GM18498 (cell line): ENCODE data around the gene PRR12.
"Not testable (repeated sequence)": the region's sequence is repeated elsewhere in the genome, so short reads cannot be mapped to it uniquely, and the experiment has no call there.

Experiments
- ATAC-seq: cut with Tn5 transposase; IDR thresholded peaks from one replicate; pipeline ENCODE4 v1.9.1; 2021; ENCODE audit warnings: mild to moderate bottlenecking, moderate library complexity; ENCODE audit not compliant: unreplicated experiment

Gene PRR12

DNA sequence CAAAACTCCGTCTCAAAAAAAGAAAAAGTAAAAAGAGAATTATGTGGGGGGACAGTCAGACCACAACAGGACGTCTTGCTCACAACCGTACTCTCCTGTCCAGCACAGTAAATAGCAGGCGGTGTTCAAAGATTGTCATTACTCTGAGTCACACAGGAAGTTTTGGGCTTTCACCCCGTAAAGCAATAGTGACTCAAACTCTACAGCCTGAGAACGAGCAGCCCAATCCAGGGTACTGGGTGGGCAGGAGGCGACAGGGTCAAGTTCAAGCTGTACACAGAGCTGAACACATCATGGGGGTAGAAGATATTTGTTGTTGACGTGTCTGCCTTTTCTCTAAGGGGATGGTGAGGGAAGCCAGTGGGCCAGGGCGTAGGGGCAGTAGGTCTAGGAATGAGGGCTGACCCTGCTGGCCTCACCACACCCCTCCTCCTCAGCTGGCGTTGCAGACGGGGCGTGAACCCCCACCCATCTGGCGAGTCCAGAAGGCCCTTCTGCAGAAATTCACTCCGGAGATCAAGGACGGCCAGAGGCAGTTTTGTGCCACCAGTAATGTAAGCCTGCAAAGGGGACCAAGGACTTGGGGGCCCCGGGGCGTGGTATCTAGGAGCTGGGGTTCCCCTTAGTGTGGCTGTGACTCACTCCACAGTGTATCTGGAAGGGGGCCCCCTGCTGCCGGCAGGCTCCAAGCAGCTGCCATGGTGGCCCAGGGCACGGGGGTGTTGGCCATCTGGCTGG is 23.3 kb downstream of the PRR12 start:
- no peak for ATAC-seq

DNA sequence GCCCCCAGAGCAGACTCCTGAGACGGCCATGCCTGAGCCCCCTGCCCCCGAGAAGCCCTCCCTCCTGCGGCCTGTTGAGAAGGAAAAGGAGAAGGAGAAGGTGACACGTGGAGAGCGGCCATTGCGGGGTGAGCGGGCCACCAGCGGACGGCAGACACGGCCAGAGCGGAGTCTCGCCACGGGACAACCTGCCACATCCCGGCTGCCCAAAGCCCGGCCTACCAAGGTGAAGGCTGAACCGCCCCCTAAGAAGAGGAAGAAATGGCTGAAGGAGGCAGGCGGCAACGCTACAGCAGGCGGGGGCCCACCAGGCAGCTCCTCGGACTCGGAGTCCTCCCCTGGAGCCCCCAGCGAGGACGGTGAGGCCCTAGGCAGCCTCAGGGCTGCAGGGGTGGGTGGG is 24.9 kb downstream of the PRR12 start:
- no peak for ATAC-seq

- ATAC-seq: no peak
Observed at GRCh38 chr19:49616532-49616931, 25.6 kb downstream of the PRR12 start.

GRCh38 chr19:49616945-49617344 is 26.0 kb downstream of the PRR12 start:
- no peak for ATAC-seq

DNA sequence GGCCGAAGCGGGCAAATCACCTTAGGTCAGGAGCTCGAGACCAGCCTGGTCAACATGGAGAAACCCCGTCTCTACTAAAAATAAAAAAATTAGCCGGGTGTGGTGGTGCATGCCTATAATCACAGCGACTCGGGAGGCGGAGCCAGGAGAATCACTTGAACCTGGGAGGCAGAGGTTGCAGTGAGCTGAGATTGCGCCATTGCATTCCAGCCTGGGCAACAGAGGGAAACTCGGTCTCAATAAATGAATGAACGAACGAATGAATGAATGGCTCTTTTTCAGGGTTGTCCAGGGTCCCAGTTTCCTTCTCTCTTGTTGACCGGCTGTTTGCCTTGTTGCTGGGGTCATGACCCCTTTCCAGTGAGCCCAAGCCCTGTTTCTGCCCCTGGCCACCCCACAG is 26.9 kb downstream of the PRR12 start:
- ATAC-seq: not testable (repeated sequence)

DNA sequence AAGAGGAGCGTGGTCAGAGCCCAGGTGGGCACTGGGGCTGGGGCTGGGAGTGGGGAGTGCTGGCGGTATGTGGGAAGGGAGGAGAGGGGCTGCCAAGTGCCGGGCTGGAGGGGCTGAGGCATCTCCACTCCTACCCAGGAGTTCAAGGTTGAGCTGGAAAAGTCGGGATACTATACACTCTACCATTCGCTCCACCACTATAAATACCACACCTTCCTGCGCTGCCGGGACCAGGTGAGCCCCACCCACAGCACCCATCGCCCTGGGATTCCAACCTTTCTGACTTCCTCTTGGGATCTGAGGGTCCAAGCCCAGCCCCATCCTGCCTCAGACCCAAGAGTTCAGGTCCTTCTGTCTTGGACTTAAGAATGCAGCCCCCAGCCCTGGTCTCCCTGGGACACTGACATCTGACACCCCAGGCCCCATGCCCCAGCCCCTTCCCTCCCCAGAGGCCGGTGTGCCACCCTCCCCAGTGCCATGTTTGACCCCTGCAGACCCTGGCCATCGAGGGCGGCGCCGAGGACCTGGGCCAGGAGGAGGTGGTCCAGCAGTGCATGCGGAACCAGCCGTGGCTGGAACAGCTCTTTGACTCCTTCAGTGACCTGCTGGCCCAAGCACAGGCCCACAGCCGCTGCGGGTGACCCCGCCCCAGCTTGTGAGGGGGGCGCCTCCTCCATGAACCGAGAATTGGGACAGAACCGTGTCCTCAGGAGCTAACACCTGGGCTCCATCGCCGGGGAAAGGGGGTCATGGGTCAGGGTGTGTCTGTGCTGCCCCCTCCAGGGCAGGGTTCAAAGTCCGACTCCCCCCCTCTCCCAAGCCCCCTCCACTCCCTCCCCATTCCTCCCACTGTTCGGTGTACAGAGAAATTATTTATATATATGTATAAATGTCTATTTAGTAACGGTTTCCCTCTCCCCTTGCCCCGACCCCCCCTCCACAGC is 34.3 kb downstream of the PRR12 start:
- no peak for ATAC-seq

GRCh38 chr19:49626226-49626625 is 35.2 kb downstream of the PRR12 start:
- ATAC-seq: no peak

DNA sequence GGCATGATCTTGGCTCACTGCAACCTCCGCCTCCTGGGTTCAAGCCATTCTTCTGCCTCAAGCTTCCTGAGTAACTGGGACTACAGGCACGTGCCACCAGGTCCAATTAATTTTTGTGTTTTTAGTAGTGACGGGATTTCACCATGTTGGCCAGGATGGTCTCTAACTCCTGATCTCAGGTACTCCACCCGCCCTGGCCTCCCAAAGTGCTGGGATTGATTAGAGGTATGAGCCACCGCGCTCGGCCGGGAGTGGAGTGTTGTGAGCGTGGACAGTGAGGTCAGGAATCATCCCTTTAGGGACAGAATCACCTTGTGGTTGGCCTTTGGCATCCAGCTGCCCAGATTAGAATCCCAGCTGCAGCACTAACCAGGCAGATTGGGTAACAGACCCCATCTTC is 38.7 kb downstream of the PRR12 start:
- ATAC-seq: no peak

- no peak for ATAC-seq
Observed at GRCh38 chr19:49631014-49631588, 40.1 kb downstream of the PRR12 start.

GRCh38 chr19:49631610-49632192 is 40.7 kb downstream of the PRR12 start:
- no peak for ATAC-seq

GRCh38 chr19:49632576-49632975 is 41.6 kb downstream of the PRR12 start:
- ATAC-seq: no peak

DNA sequence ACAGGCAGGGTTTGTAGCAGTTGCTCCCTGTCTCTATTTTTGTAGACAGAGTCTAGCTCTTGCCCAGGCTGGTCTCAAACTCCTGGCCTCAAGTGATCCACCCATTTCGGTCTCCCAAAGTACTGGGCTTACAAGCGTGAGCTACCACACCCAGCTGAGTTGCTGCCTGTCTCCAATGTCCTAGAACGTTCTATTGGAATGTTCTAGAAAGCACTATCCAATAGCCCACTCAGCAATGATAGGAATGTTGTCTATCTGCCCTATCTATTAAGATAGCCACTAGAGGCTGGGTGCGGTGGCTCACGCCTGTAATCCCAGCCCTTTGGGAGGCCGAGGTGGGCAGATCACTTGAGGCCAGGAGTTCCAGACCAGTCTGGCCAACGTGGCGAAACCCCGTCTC is 42.3 kb downstream of the PRR12 start:
- ATAC-seq: not testable (repeated sequence)

- no peak for ATAC-seq
Observed at GRCh38 chr19:49635530-49636232, 44.7 kb downstream of the PRR12 start.

DNA sequence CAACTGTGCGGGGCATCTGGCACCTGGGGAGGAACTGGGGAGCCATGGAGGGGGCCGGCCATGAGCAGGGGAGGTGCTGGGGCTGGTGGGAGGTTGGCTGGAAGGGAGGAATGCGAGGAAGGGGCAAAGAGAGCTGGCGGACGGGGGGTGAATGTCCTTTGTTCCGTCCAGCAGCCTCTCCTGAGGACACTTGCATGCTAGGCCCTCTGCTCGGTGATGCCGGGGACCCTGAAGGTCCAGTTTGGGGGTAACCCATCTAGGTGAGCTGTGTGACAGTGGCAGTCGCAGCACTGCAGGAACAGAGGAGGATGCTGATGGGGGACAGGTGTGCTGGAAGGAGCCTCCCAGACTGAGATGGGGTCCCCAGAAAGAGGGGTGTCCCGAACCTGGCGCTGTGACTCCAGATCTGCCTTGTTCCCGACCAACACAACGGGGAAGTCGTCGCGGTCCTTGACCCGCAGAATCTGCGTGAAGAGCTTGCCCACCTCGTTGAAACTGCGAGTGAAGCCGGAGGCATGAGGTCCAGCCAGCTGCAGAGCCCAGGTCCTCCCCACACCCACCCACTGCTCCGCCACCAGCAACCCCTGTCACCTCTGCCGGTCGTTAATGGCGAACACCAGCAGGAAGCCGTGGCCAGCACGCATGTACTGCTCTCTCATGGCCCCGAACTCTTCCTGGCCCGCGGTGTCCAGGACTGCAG is 45.4 kb downstream of the PRR12 start:
- no peak for ATAC-seq

DNA sequence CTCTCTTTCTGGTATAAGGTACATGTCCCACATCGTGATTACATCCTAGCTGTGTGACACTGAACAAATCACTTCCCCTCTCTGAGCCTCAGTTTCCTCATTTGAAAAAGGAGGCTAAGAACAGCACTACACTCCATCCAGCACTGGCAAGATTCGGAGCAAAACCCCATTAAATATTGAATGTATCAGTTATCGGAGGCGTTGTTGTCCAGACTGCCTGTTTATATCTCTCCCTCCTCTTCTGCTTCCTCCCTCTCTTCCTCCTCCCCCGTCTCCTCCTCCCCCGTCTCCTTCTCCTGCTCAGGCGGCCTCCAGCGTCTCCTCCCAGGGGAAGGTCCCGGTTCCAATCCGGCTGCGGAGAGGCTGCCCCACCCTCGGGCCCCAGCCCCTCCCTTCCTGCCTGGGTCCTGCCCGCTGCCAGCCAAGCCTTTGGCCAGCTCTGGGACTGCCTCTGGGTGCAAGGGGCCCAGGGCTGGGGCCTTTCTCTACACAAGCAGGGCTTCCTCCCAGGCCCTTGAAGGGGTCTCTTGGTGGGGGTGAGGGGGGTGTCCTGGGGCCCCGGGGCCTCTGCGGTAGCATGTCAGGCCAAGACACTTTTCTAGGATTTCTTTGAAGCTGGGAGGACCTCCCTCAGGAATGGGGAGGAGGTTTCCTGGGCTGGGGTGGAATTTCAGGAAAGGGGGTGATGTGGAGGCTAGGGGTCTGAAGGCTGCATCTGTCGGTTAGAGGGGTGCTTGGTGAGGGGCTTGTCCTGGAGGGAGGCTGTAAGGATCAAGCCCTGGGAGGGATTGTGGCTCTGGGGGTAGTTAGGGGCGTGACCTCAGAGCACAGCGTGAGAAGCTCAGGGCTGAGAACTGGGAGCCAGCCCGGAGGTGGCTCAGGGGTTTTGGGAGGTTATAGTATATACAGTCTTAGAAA is 47.1 kb downstream of the PRR12 start:
- no peak for ATAC-seq

GRCh38 chr19:49639401-49640112 is 48.6 kb downstream of the PRR12 start:
- ATAC-seq: no peak

- ATAC-seq: peak; percentile 60
Observed at GRCh38 chr19:49640113-49640898, 49.3 kb downstream of the PRR12 start, which contains the start of gene RRAS. TSS of gene RRAS (minus strand) at chr19:49640143. CDS start at chr19:49640098, 45 bp downstream.
